EH (cell line): ENCODE results near the gene NYNRIN.

Source experiments
- DNase-seq: peaks from one replicate; pipeline ENCODE4 v3.0.0-alpha.2; 2015; ENCODE audit warnings: low read depth

NYNRIN gene

DNA sequence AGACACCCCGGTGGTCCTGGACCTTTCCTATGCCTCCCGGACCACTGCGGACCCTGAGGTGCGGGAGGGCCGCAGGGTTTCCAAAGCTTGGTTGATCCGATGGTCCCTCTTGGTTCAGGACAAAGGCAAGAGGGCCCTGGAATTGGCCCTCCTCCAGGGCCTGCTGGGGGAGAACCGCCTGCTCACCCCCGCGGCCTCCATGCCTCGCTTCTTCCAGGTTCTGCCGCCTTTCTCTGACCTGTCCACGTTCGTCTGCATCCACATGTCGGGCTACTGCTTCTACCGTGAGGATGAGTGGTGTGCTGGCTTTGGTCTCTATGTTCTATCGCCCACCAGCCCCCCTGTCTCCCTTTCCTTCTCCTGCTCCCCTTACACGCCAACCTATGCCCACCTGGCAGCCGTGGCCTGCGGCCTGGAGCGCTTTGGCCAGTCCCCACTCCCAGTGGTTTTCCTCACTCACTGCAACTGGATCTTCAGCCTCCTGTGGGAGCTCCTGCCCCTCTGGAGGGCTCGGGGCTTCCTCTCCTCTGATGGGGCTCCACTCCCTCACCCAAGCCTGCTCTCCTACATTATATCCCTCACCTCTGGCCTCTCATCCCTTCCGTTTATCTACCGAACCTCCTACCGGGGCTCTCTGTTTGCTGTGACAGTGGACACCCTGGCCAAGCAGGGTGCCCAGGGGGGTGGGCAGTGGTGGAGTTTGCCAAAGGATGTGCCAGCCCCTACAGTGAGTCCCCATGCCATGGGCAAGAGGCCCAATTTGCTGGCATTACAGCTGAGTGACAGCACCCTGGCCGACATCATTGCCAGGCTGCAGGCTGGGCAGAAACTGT, 16.8 kb downstream of the NYNRIN start:
- no peak for DNase-seq

DNA sequence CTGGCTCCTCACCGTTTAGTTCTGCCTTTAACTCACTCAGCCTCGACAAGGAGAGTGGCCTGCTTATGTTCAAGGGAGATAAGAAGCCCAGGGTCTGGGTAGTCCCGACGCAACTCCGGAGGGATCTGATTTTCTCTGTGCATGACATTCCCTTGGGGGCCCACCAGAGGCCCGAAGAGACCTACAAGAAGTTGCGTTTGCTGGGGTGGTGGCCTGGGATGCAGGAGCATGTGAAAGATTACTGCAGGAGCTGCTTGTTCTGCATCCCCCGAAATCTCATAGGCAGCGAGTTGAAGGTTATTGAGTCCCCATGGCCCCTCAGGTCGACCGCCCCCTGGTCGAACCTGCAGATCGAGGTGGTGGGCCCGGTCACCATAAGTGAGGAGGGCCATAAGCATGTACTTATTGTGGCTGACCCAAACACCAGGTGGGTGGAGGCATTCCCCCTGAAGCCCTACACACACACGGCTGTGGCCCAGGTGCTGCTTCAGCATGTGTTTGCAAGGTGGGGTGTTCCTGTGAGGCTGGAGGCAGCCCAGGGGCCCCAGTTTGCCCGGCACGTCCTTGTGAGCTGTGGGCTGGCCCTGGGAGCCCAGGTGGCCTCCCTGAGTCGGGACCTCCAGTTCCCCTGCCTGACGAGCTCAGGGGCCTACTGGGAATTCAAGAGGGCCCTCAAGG, 17.6 kb downstream of the NYNRIN start:
- no peak for DNase-seq

DNA sequence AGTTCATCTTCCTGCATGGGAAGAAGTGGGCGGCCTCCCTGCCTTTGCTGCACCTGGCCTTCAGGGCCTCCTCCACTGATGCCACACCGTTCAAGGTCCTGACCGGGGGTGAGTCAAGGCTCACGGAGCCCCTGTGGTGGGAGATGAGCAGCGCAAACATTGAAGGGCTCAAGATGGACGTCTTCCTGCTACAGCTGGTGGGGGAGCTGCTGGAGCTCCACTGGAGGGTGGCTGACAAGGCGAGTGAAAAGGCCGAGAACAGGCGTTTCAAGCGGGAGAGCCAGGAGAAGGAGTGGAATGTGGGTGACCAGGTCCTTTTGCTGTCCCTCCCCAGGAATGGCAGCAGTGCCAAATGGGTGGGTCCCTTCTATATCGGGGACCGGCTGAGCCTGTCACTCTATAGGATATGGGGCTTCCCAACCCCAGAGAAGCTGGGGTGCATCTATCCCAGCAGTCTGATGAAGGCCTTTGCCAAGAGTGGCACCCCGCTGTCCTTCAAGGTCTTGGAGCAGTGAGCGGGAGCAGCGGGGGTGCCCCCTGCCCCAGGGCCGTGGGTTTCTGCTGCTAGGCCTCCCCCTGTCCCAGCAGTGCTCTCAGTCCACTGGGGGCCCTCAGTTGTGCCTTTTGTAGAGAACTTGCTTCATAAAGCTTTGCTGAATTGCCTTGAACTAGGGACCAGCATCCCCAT, 18.3 kb downstream of the NYNRIN start:
- no peak for DNase-seq

DNA sequence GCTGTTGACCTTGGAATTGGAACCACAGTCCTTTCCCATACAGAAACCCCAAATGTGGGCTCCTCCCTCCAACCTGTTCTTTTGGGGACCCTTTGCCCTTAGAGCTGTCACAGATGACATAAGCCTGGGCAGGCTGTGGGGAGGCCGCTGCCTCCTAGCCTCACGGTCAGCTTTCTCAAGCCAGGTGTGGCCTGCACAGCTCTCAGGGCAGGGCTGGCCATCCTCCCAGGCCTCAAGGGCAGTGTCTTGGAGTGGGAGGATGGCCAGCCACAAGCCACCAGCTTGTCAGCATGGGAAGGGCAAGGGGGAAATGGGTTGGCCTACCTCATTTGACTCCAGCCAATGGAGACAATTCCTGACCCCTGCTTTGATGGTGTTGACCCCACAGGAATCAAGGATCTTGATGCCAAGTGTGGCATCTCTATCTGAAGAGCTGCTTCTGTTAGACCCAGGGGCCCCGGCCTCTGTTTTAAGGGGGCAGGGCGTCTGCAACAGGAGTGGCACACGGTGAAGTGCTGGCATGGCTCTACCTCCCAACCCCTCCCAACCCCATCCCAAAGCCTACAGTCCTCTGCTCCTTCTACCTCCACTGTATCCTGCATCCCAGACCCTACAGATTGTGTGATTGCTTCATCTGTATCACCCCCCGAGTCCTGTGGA, 19.2 kb downstream of the NYNRIN start:
- no peak for DNase-seq

DNA sequence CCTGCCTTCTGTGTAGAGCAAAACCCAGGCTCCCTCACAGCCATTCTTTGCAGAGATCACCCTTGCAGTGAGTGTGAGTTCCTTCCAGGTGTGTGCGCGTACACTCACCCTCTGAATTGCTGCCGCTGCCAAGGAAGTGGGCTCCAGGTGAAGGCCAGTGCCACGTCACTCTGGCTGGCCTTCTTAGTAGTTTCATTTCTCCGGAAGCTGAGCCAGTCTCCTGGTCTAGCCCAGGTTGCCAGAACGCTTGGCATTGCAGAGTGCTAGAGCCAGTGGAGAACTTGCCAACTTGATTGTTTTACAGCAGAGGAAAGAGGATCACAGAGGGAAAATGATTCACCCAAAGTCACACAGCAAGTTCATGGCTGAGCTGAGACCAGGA, 19.7 kb downstream of the NYNRIN start:
- no peak for DNase-seq

DNA sequence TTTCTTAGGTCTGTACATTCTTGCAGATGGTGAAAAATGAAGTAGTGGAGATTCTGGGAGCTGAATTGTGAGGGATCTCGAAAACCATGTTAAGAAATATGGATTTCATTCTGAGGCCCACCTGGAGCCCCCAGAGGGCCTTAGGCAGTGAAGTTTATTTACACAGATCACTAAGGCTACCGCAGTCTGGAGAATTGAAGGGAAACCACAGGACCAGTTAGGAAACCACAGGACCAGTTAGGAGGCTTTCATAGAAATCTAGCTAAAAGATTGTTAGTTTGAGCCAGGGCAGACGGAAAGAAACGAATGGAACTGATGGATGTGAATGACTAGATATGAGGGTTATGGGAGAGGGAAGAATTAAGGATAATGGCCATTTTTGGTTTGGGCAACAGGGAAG, 23.5 kb downstream of the NYNRIN start:
- DNase-seq = no peak

DNA sequence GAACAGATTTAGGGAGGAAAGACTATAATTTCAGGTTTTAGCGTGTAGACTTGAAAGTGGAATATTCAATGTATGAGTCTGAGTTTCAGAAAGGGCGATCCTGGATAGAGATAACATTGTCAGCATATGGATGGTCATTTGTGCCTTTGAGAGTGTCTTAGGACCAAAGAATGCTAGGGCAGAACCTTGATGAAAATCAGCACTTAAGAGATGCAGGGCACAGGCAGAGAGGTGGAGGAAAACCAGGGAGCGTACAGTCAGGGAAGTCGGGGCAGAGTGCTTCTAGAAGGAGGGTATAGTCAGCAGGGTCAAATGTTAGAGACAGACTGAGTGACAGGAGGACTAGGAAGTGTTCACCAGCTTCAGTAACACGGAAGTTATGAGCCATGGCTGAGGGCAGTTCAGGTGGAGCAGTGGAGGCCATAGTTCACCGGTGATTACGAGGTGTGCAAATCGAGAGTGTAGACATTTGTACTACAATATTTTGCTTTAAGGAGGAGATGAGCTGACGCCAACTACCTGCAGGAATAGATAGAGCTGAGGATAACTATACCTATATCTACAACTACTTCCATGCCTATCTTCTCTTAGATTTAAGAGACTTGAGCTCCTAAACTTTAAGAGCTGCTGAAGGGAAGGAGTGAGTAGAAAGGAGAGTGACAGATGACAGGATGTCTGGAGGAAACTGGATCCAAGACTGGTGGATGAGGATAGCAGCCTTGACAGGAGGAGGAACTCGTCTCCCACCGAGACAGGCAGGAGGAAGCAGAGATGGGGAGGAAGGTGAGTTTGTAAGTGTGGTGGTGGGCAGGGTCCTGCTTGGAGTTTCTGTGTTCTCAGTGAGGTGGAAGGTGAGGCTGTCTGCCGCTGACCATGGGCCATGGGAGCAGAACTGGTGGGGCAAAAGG, 24.1 kb downstream of the NYNRIN start:
- DNase-seq = no peak

DNA sequence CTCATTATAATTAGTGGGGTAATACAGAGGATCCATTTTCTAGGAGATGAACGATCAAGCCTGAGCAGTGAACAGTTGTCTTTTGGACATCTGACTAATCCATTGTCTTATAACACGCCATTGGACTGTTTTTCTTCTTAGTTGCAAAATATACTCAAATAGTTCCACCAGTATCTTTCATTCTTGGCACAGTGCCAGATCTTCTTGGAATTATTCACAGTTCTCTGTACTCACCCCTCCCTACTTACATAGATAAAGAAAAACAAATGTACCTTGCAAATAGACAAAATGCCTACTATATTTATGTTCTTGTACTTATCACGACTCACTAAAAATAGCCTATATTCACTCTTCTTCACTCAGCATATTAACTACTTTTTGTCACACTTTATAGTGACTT, 26.9 kb downstream of the NYNRIN start:
- DNase-seq = peak; percentile 78

DNA sequence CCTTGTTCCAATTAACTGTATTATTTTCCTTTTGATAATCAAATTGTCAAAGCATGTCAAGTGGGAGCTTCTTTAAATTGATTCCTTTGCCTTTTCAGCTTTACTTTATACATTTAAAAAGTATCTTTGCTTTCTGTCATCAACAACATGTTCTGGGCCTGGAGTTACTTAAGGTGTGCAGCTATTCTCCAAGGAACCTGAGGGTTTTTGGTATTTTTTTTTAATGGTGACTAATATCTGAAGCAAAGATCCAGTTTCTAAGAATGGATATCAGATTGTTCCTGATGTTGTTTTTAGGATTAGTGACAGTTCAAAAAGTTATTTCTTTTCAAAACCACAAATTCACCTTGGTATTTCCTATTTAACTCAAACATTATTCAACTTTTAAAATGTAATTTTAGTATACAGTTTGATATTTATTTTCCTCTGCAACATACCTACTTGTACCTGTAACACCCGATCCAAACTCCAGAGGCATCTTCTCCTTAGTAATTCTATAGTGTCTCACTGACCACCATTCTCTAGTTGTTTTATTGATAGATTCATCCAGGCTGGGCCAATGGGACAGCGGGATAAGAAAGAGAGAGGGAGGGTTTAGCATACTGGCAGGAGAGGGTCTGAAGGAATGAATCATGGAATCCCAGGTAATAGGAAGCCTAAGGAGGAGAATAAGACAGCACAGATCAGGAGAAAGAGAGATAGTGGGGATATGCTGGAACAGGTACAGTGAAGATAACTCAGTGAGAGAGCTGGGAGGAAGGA, 27.5 kb downstream of the NYNRIN start:
- DNase-seq = no peak

DNA sequence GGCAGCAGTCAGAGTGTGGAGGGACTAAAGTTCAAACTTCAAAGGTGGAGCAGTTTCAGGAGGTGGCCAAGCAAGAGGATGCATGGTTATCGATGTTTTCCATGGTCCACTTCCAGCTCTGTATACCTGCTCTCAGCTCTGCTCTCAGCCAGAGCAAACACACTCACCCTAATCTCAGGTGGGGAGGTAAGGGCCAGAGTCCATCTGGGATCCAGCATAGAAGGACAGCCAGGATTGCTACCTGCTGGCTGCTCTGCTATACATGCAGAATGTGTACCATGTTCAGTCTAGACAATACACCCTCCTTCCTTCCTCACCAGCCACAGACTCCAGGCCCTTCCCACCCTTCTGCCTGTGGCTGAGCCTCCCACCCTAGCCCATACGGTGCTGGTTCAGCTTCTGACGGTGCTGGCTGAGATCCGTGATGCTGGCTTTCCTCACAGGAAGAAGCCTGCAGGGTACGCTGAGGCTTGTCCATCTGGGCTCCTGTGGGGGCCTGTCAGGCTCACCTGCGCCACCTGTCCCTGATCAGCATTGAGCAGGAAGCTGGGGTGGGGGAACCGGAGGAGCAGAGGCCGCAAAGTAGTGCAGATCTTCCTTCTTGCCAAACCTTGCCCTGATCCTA, 28.2 kb downstream of the NYNRIN start:
- no peak for DNase-seq

DNA sequence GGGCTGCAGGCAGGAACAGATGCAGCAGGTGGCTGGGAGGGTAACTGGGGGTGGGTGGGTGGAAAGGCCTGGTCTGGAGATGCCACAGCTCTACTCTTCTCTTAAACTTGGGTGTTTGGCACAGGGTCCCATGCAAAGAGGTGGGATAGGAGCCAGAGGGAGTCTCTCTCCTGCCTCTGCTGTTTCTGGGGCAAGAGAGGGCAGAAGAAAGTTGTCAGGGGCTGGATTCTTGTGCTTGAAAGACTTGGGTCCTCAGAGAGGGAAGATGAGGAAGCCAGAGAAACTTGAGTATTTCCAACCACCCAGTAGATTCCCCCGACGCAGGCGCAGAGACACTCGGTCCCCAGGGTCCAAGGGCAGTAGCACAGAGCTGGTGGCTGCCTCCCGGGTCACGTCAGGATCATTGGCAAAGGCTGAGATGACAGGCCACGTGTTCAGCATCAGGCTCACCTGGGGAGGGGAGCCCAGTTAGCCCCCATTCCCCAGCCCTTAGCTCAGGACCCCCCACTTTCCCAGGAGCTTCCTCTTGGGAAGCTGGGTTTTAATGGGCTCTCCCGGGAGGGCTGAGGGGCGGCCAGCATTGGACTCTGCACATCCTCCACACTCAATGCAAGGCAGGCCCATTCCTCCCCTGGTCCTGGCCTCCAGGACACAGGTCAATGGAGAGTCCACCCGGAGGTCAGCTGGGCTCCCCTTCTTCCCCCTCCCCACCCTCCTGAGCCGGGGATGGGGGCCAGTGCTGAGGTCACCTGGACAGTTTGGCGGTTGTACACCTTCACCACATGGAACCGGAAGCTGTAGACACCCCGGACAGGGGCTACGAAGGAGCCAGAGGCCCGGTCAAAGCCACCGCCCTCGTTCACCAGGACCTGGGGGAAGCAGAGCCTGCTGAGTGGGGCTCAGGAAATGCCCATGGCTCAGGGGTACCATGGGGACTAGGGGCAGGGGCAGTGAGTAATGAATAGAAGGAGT, 29.0 kb downstream of the NYNRIN start:
- DNase-seq = no peak

DNA sequence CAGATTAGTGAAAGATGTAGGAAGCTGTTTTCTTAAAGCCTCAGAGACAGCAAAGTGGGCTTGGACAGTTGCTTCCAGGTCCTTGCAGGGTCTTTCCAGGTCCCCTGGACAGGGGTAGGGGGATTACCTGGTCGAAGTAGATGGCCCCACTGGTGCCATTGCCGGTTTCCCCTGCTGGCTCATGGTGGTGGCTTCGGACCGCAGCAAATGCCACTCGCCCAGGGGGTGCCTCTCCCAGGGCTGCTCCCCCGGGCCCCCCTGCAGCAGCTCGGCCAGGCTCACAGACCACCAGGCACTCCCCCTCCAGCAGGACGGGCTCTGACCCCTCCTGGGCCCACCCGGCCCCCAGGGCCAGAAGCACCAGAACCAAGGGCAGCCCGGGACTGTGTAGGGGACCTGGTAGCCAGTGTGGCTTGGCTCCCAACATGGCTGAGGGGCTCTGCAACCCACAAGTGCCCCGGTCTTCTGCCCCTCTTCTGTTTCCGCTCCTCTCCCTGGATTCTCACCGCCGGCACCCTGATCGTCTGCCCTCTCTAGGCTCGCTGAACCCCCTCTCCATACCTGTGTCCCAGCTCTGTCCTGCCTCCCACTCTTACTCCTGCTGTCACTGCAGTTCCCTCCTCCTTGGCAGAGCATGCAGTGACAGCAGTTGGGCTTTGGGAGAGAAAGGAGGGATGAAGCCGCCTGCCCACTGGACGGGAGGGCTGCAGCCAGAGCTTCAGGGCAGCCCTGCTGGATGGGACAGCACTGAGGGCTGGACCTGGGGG, 30.0 kb downstream of the NYNRIN start:
- DNase-seq = no peak

DNA sequence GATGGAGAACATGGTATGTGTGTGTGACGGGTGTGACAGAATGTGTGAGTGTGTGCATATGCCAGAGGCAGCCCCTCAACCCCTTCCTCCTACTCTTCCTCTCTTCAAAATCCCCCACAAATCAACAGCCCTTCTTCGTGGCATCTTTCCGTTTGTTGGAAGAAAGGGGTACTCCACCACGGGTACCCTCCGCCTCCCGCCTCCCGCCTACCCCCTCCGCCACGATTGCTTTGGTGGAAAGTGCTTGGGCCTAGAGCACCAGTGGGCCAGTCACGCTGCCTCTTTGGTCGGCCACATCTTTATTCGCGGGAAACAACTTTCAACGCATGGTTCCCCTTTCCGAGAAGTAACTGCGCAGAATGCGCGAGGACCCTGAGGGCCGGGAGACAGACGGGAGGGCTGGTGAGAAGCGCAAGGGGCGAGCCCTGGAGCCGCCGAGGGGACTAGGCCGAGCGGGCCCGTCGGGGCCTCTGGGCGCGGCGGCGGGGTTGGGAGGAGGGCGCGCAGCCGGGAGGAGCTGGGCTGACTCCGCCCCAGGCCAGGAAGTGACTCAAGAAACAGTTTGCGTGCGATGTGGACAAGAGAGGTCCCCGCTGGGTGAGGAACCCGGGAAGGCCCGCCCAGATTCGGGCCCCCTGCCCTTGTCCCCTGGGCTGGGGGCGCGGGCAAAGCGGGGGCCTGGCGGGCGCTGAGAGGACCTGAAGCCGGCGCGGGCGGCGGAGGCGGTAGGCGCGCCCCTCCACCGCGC, 30.8 kb downstream of the NYNRIN start, which contains the start of the genes CBLN3 and KHNYN:
Gene CBLN3 (minus strand): TSS at position 274 of the 748 bp plus-strand sequence. CDS start 614 bp downstream, outside the sequence.
Gene KHNYN (plus strand): TSS at position 560 of the 748 bp plus-strand sequence. CDS start 777 bp downstream, outside the sequence.
- DNase-seq = peak; percentile 94

DNA sequence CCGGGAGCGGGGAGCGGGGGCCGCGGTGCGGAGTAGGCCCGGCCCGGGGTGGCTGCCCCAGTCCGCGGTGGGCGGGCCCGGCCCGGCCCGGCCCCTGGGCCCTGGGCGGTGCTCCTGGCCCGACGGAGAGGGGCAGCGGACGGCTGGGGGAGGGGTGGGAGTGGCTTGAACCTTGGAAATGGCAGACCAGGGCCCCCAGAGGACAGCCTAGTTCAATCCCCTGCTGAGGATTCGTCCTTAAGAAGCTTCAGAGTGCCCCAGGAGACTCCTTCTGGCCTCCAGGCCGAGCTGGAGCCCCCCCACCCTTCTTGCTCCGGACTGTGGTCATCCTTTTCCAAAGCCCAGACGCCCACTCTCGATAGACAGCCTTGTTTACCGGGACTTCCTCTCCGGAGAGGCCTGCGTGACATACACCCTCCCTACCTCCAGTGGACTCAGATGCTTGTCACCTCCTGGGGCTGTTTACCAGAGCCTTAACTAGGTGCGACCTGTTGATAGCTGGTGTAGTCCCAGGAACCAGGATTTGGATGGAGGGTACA, 31.4 kb downstream of the NYNRIN start:
- peak; percentile 86 for DNase-seq

DNA sequence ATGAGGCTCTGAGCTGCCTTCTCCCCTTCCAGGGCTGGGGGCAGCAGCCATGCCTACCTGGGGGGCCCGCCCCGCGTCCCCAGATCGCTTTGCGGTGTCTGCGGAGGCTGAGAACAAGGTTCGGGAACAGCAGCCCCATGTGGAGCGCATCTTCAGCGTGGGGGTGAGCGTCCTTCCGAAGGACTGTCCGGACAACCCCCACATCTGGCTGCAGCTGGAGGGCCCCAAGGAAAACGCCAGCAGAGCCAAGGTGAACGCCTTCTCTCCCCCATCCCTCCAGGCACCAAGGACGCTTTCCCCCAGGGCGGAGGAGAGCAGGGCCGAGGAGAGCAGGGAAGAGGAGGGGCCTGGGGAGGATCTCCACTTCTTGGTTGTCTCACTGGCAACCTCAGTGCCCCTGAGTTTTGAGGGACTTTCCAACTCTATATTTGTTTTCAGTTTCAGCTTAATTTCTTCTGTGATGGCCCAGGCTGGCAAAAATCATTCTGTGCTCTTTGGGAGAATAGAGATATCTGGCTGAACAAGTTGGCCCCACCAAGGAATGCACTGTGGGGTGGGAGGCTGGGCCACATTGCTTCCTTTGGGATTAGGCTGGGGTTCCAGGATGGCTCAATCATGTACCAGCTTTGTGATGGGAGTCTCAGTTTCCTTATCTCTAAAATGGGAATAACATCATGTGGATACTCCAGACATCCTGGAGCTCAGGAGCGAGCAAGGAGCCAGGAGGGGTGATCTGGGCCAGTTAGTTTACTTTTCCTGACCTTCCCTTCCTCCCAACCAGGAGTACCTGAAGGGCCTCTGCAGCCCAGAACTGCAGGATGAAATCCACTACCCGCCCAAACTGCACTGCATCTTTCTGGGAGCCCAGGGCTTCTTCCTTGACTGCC, 32.1 kb downstream of the NYNRIN start:
- peak; percentile 70 for DNase-seq
